HG03442 (cell line): ENCODE data around the gene MAD1L1.

Experiments
- ATAC-seq: cut with Tn5 transposase; IDR thresholded peaks from one replicate; pipeline ENCODE4 v1.9.1; 2021; ENCODE audit warnings: mild to moderate bottlenecking, moderate library complexity; ENCODE audit not compliant: unreplicated experiment

MAD1L1 gene

GRCh38 chr7:2107386-2108070, 125.2 kb downstream of the MAD1L1 start:
- ATAC-seq = no peak

DNA sequence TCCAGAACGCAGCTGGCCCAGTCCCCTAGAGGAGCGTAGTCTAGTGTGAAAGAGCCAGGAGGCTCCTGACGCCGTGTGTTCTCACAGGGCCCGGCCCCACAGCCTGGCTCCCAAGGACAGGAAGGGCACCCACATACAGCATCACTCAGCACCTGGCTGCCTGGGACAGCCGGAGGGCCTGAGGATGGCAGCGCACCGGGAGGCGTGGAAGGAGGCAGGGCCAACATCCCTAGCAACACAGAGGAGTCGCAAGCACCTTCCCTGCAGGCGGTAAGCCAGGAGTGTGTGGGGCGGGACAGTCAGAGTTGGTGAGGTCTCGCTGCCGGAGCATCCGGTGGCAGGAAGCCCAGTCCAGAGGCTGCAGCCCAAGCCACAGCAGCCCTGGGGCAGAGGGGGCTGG, 125.8 kb downstream of the MAD1L1 start:
- ATAC-seq = no peak

DNA sequence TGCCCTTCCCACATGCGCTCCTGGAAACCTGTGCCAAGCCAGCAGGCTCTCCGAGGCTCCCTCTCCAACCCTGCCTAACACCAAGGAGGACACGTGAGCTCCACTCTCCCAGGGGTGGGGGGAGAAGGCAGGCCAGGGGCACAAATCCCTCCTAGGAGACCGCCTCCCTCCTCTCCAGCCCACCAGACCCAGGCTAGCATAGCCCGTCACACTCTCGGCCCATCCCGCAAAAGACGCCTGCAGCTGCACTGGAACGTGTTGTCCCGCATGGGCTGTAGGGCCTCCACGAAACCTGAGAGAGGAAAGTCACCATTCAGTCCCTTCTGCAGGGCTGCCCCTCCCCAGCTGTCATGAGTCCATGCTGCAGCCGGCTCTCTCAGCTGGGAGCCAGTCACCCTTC, 126.3 kb downstream of the MAD1L1 start:
- ATAC-seq = no peak

DNA sequence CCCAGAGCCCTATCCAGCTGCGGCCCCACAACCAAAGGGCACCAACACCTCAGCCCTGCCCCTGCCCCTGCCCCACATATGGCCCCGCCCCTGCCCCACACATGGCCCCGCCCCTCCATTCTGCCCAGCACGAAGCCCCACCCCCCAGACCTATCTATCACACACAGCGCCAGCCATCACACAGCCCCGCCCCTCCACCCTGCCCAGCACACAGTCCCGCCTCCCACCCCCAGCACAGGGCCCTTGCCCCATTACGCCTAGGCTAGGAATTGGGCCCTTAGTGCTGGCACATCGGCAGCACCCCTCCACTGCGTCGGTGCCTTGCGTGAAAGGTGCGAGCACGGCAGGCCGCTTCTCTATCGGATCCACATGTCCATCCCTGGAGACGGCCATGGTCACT, 126.8 kb downstream of the MAD1L1 start:
- no peak for ATAC-seq

DNA sequence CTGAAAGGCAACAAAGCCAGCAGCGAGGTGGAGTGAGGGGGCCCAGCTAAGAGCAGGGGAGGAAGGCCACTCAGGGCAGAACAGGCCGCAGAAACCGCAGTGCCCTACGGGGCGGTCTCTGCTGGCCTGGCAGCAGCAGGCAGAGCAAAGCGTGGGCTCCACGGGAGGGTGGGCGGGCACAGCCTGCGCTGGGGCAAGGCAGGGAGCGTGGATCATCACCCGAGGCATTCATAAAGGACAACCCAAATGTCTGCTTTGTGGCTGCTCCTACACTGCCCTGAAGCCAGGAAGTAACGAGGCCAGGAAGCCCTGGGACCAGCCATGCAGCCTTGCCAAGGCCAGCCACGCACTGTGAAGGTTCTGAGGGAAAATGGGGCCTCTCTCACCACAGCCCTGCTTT, 127.5 kb downstream of the MAD1L1 start:
- no peak for ATAC-seq

- ATAC-seq = no peak
Measured at GRCh38 chr7:2104716-2105115, 128.0 kb downstream of the MAD1L1 start.

GRCh38 chr7:2104107-2104710, 128.5 kb downstream of the MAD1L1 start:
- ATAC-seq = peak; percentile 51

- ATAC-seq = no peak
Measured at GRCh38 chr7:2103071-2103898, 129.5 kb downstream of the MAD1L1 start.

DNA sequence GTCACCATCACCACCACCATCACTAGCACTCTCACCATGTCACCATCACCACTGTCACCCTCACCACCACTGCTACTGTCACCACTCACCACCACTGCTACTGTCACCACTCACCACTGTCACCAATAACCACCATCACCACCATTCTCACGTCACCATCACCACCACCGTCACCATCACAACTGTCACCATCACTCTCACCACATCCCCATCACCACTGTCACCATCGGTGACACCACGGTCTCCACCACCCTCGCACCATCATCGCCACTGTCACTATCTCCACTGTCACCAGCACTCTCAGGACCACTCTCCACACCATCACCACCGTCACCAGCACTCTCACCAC, 130.4 kb downstream of the MAD1L1 start:
- ATAC-seq = no peak

DNA sequence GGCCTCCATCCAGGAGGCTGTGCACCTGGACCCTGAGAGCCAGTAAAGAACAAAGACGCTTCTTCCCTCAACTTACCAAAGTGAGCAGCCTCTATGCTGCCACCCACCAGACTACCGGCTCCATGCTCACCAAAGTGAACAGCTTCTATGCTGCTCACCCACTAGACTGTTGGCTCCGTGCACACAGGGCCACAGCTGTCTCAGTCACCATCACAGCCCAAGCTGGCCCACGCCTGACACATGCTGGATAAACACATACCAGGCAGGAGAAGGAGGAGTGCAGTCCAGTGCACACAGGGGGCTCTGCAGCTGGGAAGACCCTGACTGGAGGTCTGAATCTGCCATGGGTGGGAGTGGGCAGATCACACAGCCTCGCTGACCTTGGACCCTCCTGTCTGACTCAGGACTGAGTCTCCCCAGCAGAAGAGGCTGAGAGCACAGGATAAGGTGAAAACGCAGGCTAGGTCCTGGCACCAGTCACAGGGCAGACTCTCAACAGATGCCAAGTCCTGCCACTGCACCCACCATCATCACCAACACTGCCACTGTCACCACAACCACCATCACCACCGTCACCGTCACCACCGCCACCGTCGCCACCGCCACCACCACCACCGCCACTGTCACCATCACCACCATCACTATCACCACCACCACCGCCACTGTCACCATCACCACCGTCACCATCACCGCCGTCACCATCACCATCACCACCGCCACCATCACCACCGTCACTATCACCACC, 130.9 kb downstream of the MAD1L1 start:
- ATAC-seq = no peak

DNA sequence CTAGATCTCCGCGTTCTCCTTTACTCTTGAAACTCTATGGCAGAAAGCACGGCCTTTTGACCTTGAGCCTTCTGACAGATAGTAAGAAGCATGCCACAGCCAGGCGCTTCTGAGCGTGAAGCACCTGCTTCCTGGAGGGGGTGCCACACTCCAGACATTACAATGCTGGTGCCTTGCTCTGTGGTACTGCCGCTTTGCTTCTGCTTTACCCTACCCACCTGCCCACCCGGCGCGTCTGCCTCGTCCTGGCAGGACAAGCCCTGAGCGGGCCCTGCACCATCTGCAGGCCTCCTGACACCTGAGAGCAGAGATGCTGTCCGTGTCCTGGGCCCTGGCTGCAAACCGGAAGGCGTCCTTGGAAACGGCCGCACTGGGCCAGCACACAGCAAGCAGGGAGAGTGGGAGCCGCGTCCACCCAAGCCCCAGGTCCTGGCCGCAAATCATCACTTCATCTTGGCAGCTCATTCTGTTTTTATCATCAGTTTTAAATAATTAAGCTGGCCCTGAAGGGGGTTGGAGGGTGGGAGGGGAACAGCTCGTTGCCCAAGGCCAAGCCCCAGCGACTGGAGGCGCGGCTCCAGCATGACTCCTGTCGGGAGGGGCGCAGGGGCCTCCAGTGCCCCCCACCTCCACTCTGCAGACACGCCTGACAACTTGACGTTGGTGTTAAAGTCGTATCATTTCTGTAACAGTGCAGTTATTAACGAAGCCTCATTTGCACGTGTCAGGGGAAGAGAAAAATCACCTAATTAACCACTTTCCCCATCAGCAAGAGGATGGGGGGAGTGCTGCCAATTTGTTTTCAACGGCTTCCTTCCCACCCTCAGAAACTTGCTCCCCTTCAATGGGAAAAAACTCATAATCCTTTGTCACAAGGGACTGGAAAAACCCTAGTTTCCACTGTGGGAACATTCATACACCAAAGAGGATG, 132.2 kb downstream of the MAD1L1 start:
- no peak for ATAC-seq

- ATAC-seq = no peak
Measured at GRCh38 chr7:2099048-2099957, 133.4 kb downstream of the MAD1L1 start.

GRCh38 chr7:2098496-2098895, 134.2 kb downstream of the MAD1L1 start:
- ATAC-seq = no peak

- no peak for ATAC-seq
Measured at GRCh38 chr7:2098056-2098455, 134.7 kb downstream of the MAD1L1 start.

GRCh38 chr7:2097492-2097891, 135.3 kb downstream of the MAD1L1 start:
- ATAC-seq = no peak

DNA sequence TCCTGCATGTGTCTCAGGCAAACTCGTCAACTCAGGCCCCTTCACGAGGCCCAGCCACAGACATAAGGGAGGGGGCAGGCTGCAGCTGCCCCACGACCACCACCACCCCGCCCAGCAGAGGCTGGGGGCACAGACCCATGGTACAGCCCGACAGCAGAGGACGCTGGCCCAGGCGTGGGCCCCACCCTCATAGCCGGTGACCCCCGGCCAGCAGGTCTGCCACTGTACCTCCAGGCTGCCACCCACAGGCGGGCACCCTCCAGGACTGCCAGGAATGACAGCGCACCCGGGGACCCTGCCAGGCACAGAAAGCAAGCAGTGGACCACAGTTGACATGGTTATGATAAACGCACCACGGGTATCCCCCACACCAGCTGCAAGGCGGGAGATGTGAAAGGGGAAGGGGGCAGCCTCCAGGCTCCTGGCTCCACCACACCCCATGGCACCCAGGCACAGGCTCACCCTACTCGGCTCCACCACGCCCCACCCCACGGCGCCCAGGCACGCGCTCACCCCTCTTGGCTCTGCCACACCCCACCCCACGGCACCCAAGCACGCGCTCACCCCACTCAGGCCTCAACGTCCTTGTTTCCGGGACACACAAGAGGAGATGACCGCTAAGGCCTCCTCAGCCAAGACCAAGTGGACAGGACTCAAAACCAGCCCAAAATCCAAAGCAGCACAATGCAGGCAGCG, 135.9 kb downstream of the MAD1L1 start:
- ATAC-seq = no peak

DNA sequence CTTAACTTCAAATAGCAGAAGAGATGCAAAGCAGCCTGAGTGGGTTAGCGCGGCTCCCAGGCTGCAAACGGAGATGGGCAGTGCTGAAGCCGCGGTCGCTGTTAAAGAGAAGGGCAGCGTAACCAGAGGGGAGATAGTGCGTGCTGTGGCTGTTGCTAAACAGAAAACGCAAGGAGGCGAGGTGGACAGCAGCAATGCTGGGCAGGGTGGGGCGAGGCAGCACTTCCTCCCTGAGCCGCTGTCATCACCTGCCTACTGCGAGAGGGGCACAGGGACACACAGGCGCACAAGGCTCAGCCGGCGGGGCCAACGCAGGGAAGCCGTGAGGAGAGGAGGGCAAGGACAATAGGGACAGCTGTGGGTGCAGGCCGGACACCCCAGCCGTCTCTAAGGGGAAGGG, 137.3 kb downstream of the MAD1L1 start:
- no peak for ATAC-seq

DNA sequence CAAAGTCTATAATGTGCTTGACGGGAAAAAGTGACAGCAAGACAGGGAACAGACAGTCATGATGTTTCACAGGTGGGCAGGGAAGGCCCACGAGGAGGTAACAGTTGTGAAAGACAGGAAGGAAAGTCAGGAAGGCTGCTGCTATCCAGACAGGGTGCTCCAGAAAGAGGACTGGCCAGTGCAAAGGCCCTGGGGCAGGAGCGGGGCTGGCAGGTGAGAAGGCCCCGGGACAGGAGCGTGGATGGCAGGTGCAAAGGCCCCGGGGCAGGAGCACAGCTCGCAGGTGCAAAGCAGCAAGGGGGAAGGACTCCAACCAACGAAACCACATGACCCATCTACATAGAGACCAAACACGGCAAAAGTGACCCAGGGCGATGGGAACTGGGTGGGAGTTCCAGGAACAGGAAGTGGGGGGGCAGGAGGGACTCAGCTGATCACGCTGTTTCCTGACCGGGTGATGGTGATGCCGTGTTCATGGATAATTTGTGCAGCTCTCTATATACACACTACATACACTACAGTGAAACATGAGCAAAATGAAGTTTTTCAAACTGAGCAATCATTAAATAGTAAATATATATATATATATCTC, 138.2 kb downstream of the MAD1L1 start:
- no peak for ATAC-seq
